MCF 10A (cell line): ENCODE measurements around the gene CRISP1. TPM values are rescaled to one million over a fixed set of nuclear protein-coding genes. Genes with fewer than 3 reads are reported as not detected.
"Not testable (repeated sequence)": the region's sequence is repeated elsewhere in the genome, so short reads cannot be mapped to it uniquely, and the experiment has no call there.

Source experiments
- BruUV-seq: library from RNA; stranded (reverse); fragments of 400-500 nt; replicated peaks from 2 replicates; lab custom pipeline; 2021; lab: Mats Ljungman, UMichigan
- CTCF ChIA-PET: fragments of 300-600 bp; sonication (Branson Sonifier 250); formaldehyde crosslinking; extraction: SDS; loops from one replicate; lab custom pipeline; 2021; ENCODE audit warnings: antibody characterized with exemption, inconsistent platforms; lab: Yijun Ruan, JAX
- POLR2A ChIA-PET: fragments of 300-600, 350-650 bp; sonication (Branson Sonifier 250); formaldehyde crosslinking; extraction: SDS; loops from one replicate; lab custom pipeline; 2020; ENCODE audit warnings: antibody characterized with exemption, inconsistent platforms; lab: Yijun Ruan, JAX
- DNase-seq: peaks from one replicate; pipeline ENCODE4 v3.0.0-alpha.2; 2018; ENCODE audit not compliant: unreplicated experiment
- H3K27ac Mint-ChIP-seq: one replicate; pipeline ENCODE4 v1.8.0; 2022; ENCODE audit warnings: mild to moderate bottlenecking, low read depth, mixed read lengths; ENCODE audit not compliant: unreplicated experiment
- H3K27me3 Mint-ChIP-seq: one replicate; pipeline ENCODE4 v1.8.0; 2022; ENCODE audit warnings: mixed read lengths; ENCODE audit not compliant: insufficient read depth, unreplicated experiment
- H3K36me3 Mint-ChIP-seq: one replicate; pipeline ENCODE4 v1.8.0; 2022; ENCODE audit warnings: mild to moderate bottlenecking, moderate library complexity, mixed read lengths; ENCODE audit not compliant: insufficient read depth, unreplicated experiment
- H3K4me1 Mint-ChIP-seq: one replicate; pipeline ENCODE4 v1.8.0; 2022; ENCODE audit warnings: mixed read lengths; ENCODE audit not compliant: insufficient read depth, unreplicated experiment
- H3K4me3 Mint-ChIP-seq: one replicate; pipeline ENCODE4 v1.8.0; 2022; ENCODE audit warnings: mild to moderate bottlenecking, moderate library complexity, mixed read lengths; ENCODE audit not compliant: unreplicated experiment
- H3K9me3 Mint-ChIP-seq: one replicate; pipeline ENCODE4 v1.8.0; 2022; ENCODE audit warnings: mixed read lengths; ENCODE audit not compliant: unreplicated experiment
- intact Hi-C: fragments of 100-400 bp; cut with micrococcal nuclease; formaldehyde crosslinking; loops from 2 replicates; pipeline ENCODE4 v1.14.1; 2022
- total RNA-seq: library from RNA; stranded (reverse); gene quantifications from 2 replicates; pipeline ENCODE4 v1.2.3, GENCODE V29; 2022
- TF ChIP-seq, protein P1 (sequence below): fragments of 200-600 bp; IDR thresholded peaks from one replicate; pipeline ENCODE4 v1.8.0; 2022; ENCODE audit warnings: antibody characterized with exemption, mild to moderate bottlenecking; ENCODE audit not compliant: unreplicated experiment

CRISP1 gene
- total RNA-seq, 1 experiment from 2014 or later: not detected

DNA sequence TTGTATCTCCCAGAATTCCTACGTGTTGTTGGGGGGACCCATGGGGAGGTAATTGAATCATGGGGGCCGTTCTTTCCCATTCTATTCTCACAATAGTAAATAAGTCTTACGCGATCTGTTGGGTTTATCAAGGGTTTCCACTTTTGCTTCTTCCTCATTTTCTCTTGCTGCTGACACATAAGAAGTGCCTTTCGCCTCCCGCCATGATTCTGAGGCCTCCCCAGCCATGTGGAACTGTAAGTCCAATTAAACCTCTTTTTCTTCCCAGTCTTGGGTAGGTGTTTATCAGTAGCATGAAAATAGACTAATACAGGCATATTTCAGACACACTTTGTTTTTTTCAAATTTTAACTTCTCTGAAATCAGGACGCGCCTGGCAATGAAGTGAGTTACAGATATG is 64.8 kb downstream of the CRISP1 start:
- Mint-ChIP-seq H3K27me3 (no peaks in the 10 kb centered on the region), H3K9me3 (no peaks in the 10 kb centered on the region)
- POLR2A ChIA-PET: interaction anchor here (0.7 kb wide), 1 partner anchor 14 kb away, joined by 4 read pairs; no protein-coding TSS in a partner anchor

DNA sequence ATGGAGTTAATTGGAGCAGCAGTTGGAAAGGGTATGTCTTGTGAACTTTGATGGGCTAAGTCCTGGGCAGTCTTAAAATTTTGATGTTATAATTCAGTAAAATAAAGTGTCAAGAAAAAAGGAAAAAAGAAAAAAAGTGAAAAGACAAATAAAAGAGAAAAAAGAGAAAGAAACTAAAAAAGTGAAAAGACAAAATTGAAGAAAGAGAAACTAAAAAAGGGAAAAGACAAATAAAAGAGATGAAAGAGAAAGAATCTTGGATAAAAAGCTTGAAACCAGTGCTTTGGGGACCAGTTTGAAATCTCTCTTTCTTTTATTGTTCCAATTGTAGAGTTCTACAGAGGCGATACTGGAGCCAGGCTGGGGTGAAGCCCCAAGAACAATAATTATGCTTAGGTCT is 67.2 kb downstream of the CRISP1 start:
- TF ChIP-seq, protein P1, sequence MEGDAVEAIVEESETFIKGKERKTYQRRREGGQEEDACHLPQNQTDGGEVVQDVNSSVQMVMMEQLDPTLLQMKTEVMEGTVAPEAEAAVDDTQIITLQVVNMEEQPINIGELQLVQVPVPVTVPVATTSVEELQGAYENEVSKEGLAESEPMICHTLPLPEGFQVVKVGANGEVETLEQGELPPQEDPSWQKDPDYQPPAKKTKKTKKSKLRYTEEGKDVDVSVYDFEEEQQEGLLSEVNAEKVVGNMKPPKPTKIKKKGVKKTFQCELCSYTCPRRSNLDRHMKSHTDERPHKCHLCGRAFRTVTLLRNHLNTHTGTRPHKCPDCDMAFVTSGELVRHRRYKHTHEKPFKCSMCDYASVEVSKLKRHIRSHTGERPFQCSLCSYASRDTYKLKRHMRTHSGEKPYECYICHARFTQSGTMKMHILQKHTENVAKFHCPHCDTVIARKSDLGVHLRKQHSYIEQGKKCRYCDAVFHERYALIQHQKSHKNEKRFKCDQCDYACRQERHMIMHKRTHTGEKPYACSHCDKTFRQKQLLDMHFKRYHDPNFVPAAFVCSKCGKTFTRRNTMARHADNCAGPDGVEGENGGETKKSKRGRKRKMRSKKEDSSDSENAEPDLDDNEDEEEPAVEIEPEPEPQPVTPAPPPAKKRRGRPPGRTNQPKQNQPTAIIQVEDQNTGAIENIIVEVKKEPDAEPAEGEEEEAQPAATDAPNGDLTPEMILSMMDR: no peak
- no TSS peak for BruUV-seq
- H3K27me3 Mint-ChIP-seq: no peaks in the 10 kb centered on the region
- CTCF ChIA-PET: interaction anchor here (1.3 kb wide), 1 partner anchor 12 kb away, joined by 3 read pairs; the partner anchor contains the start of gene PGK2
- H3K27ac Mint-ChIP-seq: no peak overlapping the region
- POLR2A ChIA-PET: interaction anchor here (0.6 kb wide), 1 partner anchor 332 kb away, joined by 3 read pairs; no protein-coding TSS in a partner anchor
- no peaks in the 10 kb centered on the region for H3K9me3 Mint-ChIP-seq
- H3K36me3 Mint-ChIP-seq: no peaks in the 10 kb centered on the region
- H3K4me1 Mint-ChIP-seq: no peaks in the 10 kb centered on the region
- no peak overlapping the region for H3K4me3 Mint-ChIP-seq
- intact Hi-C loops: no loop called here
- no peak for DNase-seq

More for the DNA sequence above, 64.8 kb downstream of the CRISP1 start:
- H3K36me3 Mint-ChIP-seq: no peaks in the 10 kb centered on the region
- CTCF ChIA-PET: interaction anchor here (2.3 kb wide), 1 partner anchor 12 kb away, joined by 4 read pairs; no protein-coding TSS in a partner anchor
- DNase-seq: no peak
- H3K4me1 Mint-ChIP-seq: no peaks in the 10 kb centered on the region
- BruUV-seq: no TSS peak
- no peak overlapping the region for H3K27ac Mint-ChIP-seq
- intact Hi-C loops: no loop called here
- TF ChIP-seq, protein P1: no peak
- H3K4me3 Mint-ChIP-seq: no peak overlapping the region

DNA sequence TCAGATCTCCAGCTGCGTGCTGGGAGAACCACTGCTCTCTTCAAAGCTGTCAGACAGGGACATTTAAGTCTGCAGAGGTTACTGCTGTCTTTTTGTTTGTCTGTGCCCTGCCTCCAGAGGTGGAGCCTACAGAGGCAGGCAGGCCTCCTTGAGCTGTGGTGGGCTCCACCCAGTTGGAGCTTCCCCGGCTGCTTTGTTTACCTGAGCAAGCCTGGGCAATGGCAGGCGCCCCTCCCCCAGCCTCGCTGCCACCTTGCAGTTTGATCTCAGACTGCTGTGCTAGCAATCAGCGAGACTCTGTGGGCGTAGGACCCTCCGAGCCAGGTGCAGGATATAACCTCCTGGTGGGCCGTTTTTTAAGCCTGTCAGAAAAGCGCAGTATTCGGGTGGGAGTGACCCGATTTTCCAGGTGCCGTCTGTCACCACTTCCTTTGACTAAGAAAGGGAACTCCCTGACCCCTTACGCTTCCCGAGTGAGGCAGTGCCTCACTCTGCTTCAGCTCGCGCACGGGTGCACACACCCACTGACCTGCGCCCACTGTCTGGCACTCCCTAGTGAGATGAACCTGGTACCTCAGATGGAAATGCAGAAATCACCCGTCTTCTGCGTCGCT is 69.4 kb downstream of the CRISP1 start:
- H3K27ac Mint-ChIP-seq, H3K27me3 Mint-ChIP-seq, BruUV-seq, intact Hi-C loops, H3K4me1 Mint-ChIP-seq, CTCF ChIA-PET, H3K36me3 Mint-ChIP-seq, H3K9me3 Mint-ChIP-seq, DNase-seq, POLR2A ChIA-PET, H3K4me3 Mint-ChIP-seq: not testable (repeated sequence)

DNA sequence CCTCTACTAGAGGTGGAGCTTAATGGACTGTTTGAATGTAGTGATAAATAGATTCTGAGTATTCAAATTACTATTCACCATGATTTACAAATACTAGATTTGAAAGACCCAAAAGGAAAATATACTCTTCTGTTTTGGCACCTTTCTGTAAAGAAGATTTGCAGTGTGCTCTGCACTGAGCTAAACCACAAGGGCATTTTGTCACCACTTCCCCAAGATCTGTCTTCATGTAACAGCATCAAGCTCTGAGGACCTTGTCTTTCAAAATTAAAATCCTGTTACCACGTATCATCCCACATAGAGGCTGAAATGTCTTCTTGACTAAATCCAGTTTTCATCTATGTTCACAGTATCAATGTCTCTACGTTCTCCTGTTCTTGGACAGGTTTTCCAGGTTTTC is 76.0 kb downstream of the CRISP1 start:
- CTCF ChIA-PET: no interaction called here

More for the DNA sequence above, 76.0 kb downstream of the CRISP1 start:
- Mint-ChIP-seq H3K4me1 (no peaks in the 10 kb centered on the region), H3K9me3 (no peaks in the 10 kb centered on the region), H3K27me3 (no peaks in the 10 kb centered on the region), H3K4me3 (no peak overlapping the region), H3K36me3 (no peaks in the 10 kb centered on the region), H3K27ac (no peak overlapping the region)
- DNase-seq: no peak
- intact Hi-C loops: no loop called here
- TF ChIP-seq, protein P1: no peak
- no TSS peak for BruUV-seq
- POLR2A ChIA-PET: no interaction called here
